HG02885 (cell line): Measurements from ENCODE around the gene KRTAP5-6.
"Not testable (repeated sequence)": the region's sequence is repeated elsewhere in the genome, so short reads cannot be mapped to it uniquely, and the experiment has no call there.

Experiments used
- ATAC-seq: cut with Tn5 transposase; IDR thresholded peaks from one replicate; pipeline ENCODE4 v1.9.1; 2021; ENCODE audit warnings: mild to moderate bottlenecking; ENCODE audit not compliant: unreplicated experiment, poor library complexity

The KRTAP5-6 gene

DNA sequence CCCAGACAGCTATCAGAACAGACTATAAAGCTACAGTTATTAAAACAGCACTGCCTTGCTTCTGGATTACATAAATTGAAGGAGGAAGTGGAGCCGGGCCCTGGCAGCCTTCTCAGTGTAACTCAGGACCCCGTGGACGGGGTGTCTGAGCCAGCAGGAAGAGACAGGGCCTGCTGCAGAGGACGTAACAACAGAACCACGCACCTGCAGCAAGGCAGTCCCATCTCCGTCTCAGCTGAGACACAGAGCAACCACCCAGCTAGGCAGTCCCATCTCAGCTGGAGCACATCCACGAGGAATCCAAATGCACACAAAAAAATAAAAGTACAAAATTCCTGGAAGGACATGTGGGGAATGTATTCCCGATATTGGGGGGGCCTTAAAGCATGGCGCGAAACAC lies 17.1 kb upstream of the KRTAP5-6 start:
- no peak for ATAC-seq

DNA sequence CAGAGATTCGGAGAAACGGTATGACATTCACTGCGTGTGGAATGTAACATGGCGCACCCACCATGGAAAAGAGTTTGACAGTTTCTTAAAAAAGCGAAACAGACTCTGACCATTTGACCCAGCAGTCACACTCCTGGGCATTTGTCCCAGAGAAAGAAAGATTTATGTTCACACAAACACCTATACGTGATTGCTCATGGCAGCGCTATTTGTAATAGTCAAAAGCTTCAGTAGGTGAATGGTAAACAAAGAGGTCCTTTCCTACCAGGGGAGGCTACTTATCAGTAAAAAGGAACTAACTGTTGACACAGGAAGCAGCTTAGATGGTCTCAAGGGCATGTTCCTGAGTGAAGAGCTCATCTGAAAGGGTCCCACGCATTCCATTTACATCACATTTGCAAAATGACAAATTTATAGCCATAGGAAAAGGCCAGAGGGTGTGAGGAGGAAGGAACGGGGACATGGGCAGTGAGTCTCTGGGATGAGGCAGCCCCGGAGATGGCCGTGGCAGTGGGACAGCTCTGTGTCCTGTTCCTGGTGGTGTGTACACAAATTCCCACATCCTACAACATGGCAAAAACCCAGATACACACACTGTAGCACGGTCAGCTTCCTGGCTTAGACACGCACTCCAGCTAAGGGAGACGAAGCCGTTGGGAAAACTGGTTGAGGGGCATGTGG lies 14.6 kb upstream of the KRTAP5-6 start:
- ATAC-seq: no peak

DNA sequence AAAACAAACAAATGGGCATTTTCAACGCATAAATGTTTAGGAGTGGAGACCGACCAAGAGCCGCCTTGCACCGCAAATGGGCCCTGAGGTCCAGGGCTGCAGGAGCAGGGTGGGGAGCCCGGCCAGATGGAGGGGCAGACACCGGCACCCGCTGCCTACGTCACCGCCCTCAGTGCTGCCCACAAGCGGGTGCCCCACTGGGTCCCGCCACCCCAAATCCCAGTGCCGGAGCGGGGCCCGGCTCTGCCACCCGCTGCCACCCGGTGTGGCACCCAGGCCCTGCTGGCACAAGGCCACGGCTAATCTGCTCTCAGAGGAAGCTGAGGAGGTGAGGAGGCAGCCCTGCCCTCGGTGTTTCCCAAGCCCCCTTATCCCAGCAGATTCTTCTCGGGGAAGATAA lies 13.8 kb upstream of the KRTAP5-6 start:
- not testable (repeated sequence) for ATAC-seq

DNA sequence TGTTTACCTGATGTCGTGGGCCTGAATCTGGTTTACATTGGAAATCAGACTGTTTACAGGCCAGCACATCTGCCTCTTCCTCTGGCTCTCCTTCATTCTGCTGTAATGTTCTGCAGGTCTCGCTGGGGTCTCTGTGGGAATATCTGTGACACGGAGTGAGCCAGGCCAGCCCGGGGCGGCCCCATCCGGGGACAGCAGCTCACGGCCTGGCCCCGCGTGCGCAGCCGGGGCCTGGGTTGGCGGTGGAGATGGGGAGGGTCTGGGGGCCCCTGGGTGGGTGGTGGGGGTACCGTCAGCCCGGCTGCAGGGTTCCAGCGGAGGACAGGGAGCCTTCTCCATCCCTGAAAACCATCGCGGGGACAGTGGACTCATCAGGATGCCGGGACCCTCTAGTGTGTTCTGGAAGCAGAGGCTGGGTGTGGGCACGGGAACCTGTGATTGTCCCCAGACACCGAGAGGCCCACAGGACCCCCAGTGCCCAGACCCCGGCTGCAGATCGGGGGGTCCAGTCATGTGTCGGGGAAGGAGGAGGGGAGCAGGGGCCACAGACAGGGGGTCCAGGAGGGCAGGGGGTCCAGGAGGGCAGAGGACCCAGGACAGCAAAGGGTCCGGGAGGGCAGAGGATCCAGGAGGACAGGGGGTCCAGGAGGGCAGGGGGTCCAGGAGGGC lies 13.0 kb upstream of the KRTAP5-6 start:
- ATAC-seq: not testable (repeated sequence)

DNA sequence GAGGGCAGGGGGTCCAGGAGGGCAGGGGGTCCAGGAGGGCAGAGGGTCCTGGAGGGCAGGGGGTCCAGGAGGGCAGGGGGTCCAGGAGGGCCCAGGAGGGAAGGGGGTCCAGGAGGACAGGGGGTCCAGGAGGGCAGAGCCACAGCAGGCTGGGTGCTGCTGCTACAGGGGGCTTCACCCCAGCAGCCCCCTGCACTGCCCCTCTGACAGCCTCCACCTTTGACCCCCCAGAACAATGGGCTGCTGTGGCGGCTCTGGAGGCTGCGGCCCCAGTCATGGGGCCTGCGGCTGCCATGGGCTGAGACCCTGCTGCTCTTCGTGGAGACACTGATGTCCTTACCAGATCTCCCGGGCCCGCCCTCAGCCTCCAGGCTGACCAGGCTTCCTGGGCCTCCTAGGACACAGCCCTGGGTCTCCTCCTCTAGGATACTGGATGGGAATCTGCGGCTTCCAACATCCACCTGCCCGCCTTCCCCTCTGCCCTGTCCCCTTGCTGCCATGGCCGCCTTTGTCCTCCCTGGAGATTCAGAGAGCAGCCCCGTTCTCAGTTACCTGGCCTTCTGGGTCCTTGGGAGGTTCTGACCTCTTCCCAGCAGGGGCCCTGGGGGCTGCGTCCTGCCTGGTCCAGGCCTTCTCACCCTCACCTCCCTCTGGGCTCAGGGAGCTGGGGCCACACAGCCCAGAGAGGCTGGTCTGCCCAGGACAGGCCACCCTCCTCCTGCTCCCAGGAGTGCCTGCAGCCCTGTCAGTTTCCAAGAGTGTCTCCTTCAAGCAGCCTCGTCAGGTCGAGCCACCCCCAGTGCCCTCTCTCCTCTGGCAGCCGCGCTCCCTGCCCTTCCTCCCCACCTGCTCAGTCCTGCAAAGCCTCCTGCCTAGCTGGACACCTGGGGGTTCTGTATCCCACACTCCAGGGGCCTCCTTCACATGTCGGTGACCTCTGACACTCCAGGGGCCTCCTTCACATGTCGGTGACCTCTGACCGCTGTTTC lies 11.8 kb upstream of the KRTAP5-6 start:
- not testable (repeated sequence) for ATAC-seq

DNA sequence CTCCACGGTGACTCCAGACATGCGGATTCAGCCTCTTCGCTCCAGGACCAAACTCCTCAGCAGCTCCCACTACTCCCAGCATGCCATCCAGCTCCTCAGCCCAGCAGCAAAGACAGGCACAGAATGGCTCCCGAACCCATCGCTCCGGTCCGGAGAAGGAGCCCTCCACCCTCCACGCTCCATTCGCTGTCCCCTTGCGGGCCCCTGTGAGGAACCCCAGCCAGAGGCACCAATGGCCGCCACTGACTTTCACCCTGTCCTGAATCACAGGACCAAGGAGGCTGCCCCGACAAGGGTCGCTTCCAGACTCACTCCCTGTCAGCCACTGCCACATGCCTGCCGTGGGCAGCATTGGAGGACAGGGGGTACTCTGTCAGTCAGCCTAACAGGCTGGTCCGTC lies 10.8 kb upstream of the KRTAP5-6 start:
- not testable (repeated sequence) for ATAC-seq

DNA sequence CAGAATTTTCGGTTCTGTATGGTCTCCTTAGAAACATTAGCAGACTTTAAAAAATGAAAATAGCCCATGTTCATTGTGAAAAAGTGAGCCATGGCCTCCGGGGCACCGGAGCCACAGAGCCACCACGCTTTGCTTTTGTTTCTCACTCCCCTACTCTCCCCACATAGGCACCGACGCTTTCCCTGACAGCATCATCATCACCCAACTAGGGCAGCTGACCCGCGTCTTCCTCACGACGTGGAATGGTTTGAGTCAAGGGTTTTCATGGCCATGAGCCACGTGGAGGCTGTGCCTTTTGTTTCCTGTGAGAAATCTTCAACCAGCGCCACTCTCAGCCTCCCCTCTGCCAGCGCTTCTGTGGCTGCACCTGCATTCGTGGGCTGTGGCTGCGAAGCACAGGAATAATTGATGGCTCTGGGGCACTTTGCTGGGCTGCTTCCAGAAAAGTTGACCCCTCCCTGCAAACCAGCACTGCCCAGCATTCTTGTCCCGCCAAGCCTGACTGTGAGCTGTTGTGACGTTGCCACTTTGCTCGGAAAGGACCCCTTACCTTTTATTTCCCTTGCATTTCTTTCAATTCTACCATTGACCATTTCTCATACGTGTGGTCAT lies 8.6 kb upstream of the KRTAP5-6 start:
- ATAC-seq: not testable (repeated sequence)

DNA sequence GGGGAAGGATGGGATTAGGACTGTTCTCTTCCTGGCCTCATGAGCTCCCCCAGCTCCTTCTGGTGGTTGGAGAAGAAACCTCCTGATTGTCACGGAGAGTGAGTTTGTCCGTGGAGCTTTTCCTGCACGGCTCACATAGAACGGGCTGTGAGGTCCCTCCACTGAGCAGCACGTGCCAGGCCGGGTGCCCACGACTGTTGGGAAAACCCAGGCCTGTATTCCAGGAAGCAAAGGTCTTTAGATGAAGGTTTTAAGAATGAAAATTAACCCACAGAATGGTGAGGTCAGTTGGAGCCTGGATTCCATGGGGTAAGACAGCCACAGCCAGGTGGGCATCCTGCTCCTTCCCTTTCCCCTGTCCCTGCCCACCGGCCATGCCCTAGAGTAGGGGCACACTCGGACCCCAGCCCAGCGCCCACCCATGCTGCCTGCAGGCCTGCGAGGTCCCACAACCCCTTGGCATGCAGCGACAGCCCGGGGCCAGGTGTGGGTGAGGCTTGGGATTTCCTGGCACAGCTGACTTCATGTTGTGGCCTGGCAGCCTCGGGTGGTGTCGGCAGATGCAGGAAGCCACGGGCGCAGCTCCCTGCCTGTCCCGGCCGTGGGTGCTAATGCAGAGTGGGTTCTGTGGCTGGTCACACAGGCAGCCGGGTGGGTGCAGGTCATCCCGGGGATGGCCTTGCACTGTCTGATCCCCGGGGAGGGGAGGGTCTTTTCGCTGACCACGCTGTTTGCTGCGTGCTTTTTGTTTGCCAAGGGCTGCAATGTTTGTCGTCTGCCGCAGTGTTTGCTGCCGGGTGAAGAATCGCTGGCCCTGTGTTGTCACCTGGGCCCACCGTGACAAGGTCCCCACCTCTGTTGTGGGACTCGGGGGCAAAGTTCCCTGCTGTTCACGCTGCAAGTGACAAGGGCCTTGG lies 7.5 kb upstream of the KRTAP5-6 start:
- ATAC-seq: not testable (repeated sequence)

DNA sequence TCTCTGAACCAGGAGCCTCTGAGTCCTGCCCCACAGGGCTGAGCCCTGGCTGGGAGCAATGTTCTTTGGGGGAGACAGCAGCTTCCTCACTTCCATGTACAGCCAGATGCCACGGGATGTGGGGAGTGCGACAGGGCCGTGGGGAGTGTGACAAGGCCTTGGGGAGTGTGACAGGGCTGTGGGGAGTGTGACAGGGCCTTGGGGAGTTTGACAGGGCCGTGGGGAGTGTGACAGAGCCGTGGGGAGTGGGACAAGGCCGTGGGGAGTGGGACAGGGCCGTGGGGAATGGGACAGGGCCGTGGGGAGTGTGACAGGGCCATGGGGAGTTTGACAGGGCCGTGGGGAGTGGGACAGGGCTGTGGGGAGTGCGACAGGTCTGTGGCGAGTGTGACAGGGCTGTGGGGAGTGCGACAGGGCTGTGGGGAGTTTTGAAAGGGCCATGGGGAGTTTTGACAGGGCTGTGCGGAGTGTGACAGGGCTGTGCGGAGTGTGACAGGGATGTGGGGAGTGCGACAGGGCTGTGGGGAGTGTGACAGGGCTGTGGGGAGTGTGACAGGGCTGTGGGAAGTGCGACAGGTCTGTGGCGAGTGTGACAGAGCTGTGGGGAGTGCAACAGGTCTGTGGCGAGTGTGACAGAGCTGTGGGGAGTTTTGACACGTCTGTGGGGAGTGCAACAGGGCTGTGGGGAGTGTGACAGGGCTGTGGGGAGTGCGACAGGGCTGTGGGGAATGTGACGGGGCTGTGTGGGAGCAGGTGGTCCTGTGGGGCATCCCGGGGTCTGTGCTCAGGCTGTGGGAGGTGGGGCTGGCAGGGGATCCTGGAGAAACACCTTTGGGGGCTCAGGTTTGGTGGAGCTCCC lies 6.6 kb upstream of the KRTAP5-6 start:
- ATAC-seq: no peak

DNA sequence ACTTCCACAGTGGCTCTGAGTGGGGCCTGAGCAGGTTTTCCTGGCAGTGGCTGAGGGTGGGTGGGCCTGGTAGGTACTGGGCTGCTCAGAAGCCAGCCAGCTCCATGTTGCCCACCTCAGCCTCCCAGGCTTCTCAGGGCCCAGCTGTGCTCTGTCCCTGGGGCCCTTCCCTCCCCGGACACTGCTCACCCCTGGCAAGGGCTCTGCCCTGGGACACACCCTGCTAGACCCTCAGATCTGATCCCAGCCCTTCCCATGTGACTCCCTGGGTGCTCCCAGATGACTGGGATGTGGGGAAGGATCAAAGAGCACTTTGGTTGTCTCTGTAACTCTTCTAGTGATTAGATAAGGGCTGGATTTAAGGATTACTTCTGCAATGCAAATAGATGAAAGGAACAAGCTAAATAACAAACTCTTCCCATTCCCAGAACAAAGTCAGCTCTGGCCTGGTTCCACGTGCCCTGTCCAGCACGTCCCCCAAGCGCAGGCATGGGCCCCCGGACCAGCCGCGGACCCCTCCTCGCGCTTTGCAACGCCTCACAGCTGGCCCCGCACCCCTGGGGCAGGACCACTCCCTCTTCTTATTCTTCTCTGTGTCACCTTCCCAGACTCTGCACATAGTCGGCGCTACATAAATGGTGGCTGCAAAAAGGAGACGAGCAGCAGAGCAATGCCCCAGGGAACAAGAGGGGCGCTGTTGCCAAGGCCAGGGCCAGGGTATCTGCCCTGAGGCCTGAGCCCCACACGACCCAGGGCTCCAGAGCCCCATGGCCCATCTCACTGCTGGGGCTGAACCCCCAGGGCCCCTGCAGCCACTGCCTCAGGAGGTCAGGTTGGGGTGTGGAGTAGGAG lies 5.7 kb upstream of the KRTAP5-6 start:
- ATAC-seq: no peak

DNA sequence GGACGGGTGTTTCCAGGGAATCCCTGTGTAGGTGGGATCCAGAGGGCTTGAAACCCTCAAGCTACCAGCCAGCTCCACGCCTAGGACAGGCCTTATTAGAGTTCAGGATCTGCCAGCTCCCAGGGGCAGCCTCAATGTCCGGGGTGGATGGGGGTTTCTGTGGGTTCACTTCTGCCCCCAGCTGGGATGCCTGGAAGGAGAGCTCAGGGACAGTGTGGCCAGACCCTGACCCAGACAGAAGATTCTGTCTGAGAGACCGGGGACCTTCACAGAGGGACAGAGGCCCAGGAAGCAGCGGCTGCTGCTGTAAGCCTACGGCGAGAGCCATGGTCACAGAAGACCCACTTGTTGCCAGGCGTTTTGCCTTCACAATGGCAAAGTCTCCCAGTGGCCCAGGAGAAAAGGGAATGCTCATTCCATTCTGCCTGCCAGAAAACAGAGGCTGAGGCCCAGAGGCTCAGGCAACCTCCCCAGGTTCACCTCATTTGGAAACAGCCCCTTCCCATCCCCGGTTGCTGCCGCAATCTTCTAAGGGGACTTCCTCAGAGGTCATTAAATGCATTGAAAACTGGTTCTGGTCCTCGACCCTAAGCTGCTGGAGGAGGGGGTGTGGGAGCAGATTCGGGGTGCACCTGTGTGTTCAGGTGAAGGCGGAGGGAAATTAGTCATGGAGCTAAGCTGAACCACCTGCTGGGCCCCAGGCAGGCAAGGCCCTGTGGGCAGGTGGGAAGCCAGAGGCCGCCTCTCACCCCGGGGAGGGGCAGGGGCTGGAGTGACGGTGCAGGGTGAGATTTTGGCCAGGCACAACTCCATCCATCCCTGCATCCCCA lies 4.9 kb upstream of the KRTAP5-6 start:
- ATAC-seq: no peak

DNA sequence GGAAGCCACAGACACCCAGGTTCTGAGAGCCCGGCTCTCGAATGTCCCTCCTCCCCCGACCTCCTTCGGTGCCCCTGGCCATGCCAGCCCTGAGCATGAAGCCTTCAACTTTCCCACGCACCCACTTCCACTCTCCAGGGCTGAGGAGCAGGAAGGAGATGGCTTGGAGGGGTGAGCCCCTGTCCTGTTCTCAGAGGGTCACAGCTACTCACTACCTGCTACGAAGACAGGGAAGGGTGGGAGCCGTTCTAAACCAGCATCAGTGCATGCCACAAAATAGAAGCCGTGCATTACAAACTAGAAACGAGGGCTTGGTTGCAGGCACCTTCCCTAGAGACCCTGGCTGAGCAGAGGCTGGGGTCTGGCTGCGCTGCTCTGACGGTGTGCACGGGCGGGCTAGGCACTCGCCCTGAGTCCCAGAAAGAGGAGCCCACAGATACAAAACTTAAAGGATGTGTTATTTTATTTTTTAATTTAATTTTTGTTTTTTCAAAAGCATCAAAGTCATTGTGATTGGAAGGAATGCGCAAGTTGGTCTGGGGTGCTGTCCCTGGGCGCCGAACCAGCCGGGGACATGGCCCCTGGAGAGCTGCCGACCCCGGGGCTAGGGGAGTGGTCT lies 4.2 kb upstream of the KRTAP5-6 start:
- ATAC-seq: no peak

DNA sequence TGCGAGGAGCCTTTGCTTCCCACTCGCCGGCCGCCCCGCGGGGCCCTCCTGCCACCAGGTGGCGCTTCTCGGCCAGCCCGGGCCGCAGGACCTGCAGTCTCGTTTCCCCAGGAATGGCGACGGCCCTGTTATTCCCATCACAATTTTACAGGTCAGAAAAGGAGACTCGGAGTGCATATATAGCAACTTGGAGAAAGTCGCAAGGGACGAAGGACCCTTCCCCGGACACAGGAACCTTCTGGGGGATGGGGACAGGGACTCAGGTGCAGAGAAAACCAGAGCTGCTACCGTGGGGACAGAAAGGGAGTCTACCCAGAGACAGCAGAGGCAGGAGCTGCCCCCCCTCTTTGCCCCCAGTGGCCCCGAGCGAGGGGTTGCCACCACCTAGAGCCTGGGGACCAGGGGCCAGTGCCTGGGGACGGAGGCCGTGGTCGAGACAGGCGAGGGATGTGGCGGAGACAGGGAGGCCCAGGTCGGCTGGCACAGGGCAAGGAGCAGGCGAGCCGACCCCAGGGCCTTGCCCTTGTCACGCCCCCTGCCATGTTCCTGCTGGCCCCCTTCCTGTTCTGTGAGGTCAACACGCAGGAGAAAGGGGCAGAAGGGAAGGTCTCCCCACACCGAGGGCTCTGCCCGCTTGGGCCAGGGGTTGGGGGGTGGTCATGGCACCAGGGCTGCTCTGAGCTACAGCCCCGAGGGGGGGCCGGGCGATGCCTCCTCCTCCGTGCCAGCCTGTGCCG lies 3.5 kb upstream of the KRTAP5-6 start:
- no peak for ATAC-seq

DNA sequence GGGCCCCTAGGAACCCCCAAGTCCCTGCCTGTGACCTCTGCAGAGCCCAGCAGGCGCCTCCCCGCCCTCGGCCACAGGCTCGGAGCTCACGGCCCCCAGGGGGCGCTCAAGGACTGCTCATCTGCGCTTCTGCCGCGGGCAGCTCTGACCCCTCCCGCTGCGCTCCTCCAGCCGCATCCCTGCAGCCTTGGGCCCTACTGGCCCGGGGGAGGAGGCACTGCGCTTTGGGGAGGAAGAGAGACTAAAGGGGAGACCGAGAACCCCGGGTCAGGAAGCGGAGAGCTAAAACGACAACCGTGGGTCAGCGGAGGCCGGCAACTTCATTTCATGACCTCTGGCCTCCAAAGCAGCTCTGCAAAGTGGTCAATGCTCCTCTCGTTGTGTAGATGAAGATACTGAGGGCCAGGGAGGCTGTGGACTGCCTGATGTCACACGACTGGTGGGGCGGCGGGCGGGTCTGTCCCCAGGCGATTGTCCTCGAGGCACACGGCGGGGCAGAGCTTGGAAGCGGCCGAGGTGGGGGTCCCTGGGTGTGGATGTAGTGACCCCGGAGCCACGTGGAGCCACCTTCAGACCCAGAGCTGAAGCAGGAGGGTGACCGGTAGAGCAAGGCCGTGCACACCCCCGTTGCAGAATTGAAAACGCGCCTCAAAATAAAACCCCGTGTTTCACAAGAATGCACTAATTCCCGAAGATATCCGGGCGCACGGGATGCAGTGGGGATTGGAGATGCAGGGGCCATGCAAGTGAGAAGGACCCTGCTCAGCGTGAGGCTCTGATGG lies 2.7 kb upstream of the KRTAP5-6 start:
- ATAC-seq: peak; percentile 67
